ENCODE data around the gene TLR3.

DNA sequence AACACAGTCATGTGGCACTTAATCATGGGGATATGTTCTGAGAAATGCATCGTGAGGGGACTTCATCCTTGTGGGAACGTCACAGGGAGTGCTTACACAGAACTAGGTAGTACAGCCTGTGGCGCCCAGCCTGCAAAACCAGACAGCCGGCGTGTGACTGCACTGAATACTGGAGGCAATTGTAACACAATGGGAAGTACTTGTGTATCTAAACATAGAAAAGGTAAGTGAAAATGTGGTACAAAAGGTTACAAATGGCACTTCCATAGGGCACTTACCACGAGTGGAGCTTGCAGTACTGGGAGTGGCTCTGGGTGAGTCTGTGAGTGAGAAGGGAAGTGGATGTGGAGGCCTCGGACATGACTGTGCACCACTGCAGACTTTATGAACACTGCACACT is 5.2 kb downstream of the TLR3 start:
- TF ChIP-seq, protein P1, sequence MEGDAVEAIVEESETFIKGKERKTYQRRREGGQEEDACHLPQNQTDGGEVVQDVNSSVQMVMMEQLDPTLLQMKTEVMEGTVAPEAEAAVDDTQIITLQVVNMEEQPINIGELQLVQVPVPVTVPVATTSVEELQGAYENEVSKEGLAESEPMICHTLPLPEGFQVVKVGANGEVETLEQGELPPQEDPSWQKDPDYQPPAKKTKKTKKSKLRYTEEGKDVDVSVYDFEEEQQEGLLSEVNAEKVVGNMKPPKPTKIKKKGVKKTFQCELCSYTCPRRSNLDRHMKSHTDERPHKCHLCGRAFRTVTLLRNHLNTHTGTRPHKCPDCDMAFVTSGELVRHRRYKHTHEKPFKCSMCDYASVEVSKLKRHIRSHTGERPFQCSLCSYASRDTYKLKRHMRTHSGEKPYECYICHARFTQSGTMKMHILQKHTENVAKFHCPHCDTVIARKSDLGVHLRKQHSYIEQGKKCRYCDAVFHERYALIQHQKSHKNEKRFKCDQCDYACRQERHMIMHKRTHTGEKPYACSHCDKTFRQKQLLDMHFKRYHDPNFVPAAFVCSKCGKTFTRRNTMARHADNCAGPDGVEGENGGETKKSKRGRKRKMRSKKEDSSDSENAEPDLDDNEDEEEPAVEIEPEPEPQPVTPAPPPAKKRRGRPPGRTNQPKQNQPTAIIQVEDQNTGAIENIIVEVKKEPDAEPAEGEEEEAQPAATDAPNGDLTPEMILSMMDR (tag by site-specific recombination; IDR thresholded peaks at IDR 0.05), result no peak
- TF ChIP-seq, protein P2, sequence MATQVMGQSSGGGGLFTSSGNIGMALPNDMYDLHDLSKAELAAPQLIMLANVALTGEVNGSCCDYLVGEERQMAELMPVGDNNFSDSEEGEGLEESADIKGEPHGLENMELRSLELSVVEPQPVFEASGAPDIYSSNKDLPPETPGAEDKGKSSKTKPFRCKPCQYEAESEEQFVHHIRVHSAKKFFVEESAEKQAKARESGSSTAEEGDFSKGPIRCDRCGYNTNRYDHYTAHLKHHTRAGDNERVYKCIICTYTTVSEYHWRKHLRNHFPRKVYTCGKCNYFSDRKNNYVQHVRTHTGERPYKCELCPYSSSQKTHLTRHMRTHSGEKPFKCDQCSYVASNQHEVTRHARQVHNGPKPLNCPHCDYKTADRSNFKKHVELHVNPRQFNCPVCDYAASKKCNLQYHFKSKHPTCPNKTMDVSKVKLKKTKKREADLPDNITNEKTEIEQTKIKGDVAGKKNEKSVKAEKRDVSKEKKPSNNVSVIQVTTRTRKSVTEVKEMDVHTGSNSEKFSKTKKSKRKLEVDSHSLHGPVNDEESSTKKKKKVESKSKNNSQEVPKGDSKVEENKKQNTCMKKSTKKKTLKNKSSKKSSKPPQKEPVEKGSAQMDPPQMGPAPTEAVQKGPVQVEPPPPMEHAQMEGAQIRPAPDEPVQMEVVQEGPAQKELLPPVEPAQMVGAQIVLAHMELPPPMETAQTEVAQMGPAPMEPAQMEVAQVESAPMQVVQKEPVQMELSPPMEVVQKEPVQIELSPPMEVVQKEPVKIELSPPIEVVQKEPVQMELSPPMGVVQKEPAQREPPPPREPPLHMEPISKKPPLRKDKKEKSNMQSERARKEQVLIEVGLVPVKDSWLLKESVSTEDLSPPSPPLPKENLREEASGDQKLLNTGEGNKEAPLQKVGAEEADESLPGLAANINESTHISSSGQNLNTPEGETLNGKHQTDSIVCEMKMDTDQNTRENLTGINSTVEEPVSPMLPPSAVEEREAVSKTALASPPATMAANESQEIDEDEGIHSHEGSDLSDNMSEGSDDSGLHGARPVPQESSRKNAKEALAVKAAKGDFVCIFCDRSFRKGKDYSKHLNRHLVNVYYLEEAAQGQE (tag by site-specific recombination; IDR thresholded peaks at IDR 0.05), result no peak
- TF ChIP-seq ZSCAN30 (tag by site-specific recombination; IDR thresholded peaks at IDR 0.05) (no peak), ZNF670 (tag by site-specific recombination; IDR thresholded peaks at IDR 0.05; ENCODE audit: low read depth) (no peak), ZNF585B (tag by site-specific recombination; IDR thresholded peaks at IDR 0.05) (no peak), ZNF843 (tag by site-specific recombination; IDR thresholded peaks at IDR 0.05) (no peak), ZNF239 (tag by site-specific recombination; IDR thresholded peaks at IDR 0.05) (no peak)
- TF ChIP-seq, protein P3, sequence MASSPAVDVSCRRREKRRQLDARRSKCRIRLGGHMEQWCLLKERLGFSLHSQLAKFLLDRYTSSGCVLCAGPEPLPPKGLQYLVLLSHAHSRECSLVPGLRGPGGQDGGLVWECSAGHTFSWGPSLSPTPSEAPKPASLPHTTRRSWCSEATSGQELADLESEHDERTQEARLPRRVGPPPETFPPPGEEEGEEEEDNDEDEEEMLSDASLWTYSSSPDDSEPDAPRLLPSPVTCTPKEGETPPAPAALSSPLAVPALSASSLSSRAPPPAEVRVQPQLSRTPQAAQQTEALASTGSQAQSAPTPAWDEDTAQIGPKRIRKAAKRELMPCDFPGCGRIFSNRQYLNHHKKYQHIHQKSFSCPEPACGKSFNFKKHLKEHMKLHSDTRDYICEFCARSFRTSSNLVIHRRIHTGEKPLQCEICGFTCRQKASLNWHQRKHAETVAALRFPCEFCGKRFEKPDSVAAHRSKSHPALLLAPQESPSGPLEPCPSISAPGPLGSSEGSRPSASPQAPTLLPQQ (tag by site-specific recombination; IDR thresholded peaks at IDR 0.05), result no peak
